Upper lobe of left lung (tissue), 6 donors: ENCODE data around the gene DISP1. TPM values are rescaled to one million over a fixed set of nuclear protein-coding genes. Genes with fewer than 3 reads are reported as not detected.

Experiments
- ATAC-seq, 2 donors: fragments of 200-7000 bp; cut with Tn5 transposase; one replicate each; pipeline ENCODE4 v1.9.1; 2022; ENCODE audit warnings: mild to moderate bottlenecking in 2 of 2, moderate library complexity in 2 of 2; ENCODE audit not compliant: low FRiP score in 2 of 2
- DNase-seq, 2 donors: peaks; one replicate each; pipeline ENCODE4 v3.0.0-alpha.2; 2019 to 2020
- H3K27ac ChIP-seq, 4 donors: fragments of 200-600 bp; sonication (generic); one replicate each; pipeline ENCODE4 v1.5.1; 2016 to 2019
- H3K27me3 ChIP-seq, 4 donors: fragments of 200-600 bp; sonication (generic); one replicate each; pipeline ENCODE4 v1.5.1; 2017 to 2019
- H3K36me3 ChIP-seq, 4 donors: fragments of 200-600 bp; sonication (generic); one replicate each; pipeline ENCODE4 v1.5.1; 2016 to 2019
- H3K4me1 ChIP-seq, 4 donors: fragments of 200-600 bp; sonication (generic); one replicate each; pipeline ENCODE4 v1.5.1; 2018 to 2019
- H3K4me3 ChIP-seq, 4 donors: fragments of 200-600 bp; sonication (generic); one replicate each; pipeline ENCODE4 v1.5.1; 2017 to 2019; ENCODE audit warnings: mild to moderate bottlenecking in 2 of 4, moderate library complexity in 1 of 4
- H3K9me3 ChIP-seq, 4 donors: fragments of 200-600 bp; sonication (generic); one replicate each; pipeline ENCODE4 v1.5.1; 2018 to 2019
- CTCF ChIP-seq, 6 experiments: fragments of 450-650 bp in 4 of 6; fragments of 200-600 bp in 2 of 6; sonication (generic) in 2 of 6; IDR thresholded peaks; one replicate each; pipeline ENCODE4 v1.5.1; 2016 to 2019; ENCODE audit warnings: antibody characterized with exemption in 6 of 6
- EP300 ChIP-seq, 4 donors: sonication (generic); formaldehyde crosslinking; IDR thresholded peaks; one replicate each; pipeline ENCODE4 v1.5.1; 2017; ENCODE audit warnings: antibody characterized with exemption in 4 of 4, control low read depth in 2 of 4
- POLR2A ChIP-seq, 4 donors: fragments of 450-650 bp; IDR thresholded peaks; one replicate each; pipeline ENCODE4 v1.5.1; 2016 to 2017; ENCODE audit warnings: antibody characterized with exemption in 4 of 4, mild to moderate bottlenecking in 2 of 4
- POLR2AphosphoS5 ChIP-seq, 2 donors: sonication (generic); formaldehyde crosslinking; IDR thresholded peaks; one replicate each; pipeline ENCODE4 v1.5.1; 2017; ENCODE audit warnings: antibody characterized with exemption in 2 of 2
- WGBS, 2 donors: methylation state at CpG; one replicate each; pipeline ENCODE4 v1.1.5; 2017 to 2018; 5-methylcytosine and 5-hydroxymethylcytosine counted together
- total RNA-seq, 6 donors: library from RNA; depleted of rRNA in 4 of 6; stranded (reverse); fragments of >200 nt in 4 of 6; gene quantifications; one replicate each; pipeline versions ENCODE4 v1.1.0 to v1.2.1, GENCODE V29; 2016 to 2021
- donor health status: DM: no; HTN: no; CAD: no; lungs with moderate emphysema.
- donor health status: DM: no; HTN: yes; CAD: no; lungs with severe emphysema.

Gene DISP1
- total RNA-seq, 6 donors from 2014 or later, result 10.5 to 20.1 (median 15.6) TPM

GRCh38 chr1:222828939-222829338 is 14.1 kb downstream of the DISP1 start:
- no peaks in the 10 kb centered on the region for H3K36me3 ChIP-seq
- no peak for DNase-seq

GRCh38 chr1:222829868-222830267 is 15.0 kb downstream of the DISP1 start:
- ATAC-seq, result no peak
- TF ChIP-seq CTCF (IDR thresholded peaks at IDR 0.05) (no peak), POLR2AphosphoS5 (IDR thresholded peaks at IDR 0.05) (no peak), EP300 (IDR thresholded peaks at IDR 0.05) (no peak), POLR2A (IDR thresholded peaks at IDR 0.05) (no peak)
- no peaks in the 10 kb centered on the region for H3K36me3 ChIP-seq
- DNase-seq, result no peak
- H3K27me3 ChIP-seq, result no peaks in the 10 kb centered on the region
- no peaks in the 10 kb centered on the region for H3K9me3 ChIP-seq
- H3K4me1 ChIP-seq, result peaks cover 0 to 4% (median 1%) of the 10 kb centered on the region in 4 donors
- no peak overlapping the region for H3K4me3 ChIP-seq
- no peak overlapping the region for H3K27ac ChIP-seq

More at GRCh38 chr1:222828939-222829338, 14.1 kb downstream of the DISP1 start:
- peaks cover 0 to 4% (median 1%) of the 10 kb centered on the region in 4 donors for H3K4me1 ChIP-seq
- no peaks in the 10 kb centered on the region for H3K9me3 ChIP-seq
- no peaks in the 10 kb centered on the region for H3K27me3 ChIP-seq
- no peak overlapping the region for H3K4me3 ChIP-seq
- ATAC-seq, result no peak
- no peak for TF ChIP-seq POLR2A (IDR thresholded peaks at IDR 0.05)
- TF ChIP-seq EP300 (IDR thresholded peaks at IDR 0.05), result no peak
- no peak for TF ChIP-seq POLR2AphosphoS5 (IDR thresholded peaks at IDR 0.05)
- TF ChIP-seq CTCF (IDR thresholded peaks at IDR 0.05), result no peak
- H3K27ac ChIP-seq, result no peak overlapping the region

- peaks cover 0 to 4% (median 1%) of the 10 kb centered on the region in 4 donors for H3K4me1 ChIP-seq
- H3K27ac ChIP-seq, result no peak overlapping the region
- DNase-seq (no peak), ATAC-seq (no peak)
- H3K4me3 ChIP-seq, result no peak overlapping the region
- H3K27me3 ChIP-seq, result no peaks in the 10 kb centered on the region
- WGBS, 2 donors, result 88 to 89% methylated on average over 2 of the region's 2 CpGs
- no peak for TF ChIP-seq CTCF (IDR thresholded peaks at IDR 0.05)
- no peak for TF ChIP-seq EP300 (IDR thresholded peaks at IDR 0.05)
- no peak for TF ChIP-seq POLR2AphosphoS5 (IDR thresholded peaks at IDR 0.05)
- no peak for TF ChIP-seq POLR2A (IDR thresholded peaks at IDR 0.05)
- H3K36me3 ChIP-seq, result no peaks in the 10 kb centered on the region
- H3K9me3 ChIP-seq, result no peaks in the 10 kb centered on the region
These were observed 18.6 kb downstream of the DISP1 start for GRCh38 chr1:222833356-222833876.

- DNase-seq (no peak), ATAC-seq (peak in 1 of 2 donors; percentile 35)
- no peak overlapping the region for H3K4me3 ChIP-seq
- H3K36me3 ChIP-seq, result no peaks in the 10 kb centered on the region
- H3K27me3 ChIP-seq, result no peaks in the 10 kb centered on the region
- no peaks in the 10 kb centered on the region for H3K9me3 ChIP-seq
- H3K4me1 ChIP-seq, result peaks cover 0 to 6% (median 2%) of the 10 kb centered on the region in 4 donors
- no peak for TF ChIP-seq CTCF (IDR thresholded peaks at IDR 0.05)
- no peak overlapping the region for H3K27ac ChIP-seq
- 78 to 79% methylated on average over 6 of the region's 6 CpGs for WGBS, 2 donors
These were observed 28.9 kb downstream of the DISP1 start for GRCh38 chr1:222843469-222844410.
